Measurements from ENCODE around the gene DISP3. TPM values are rescaled to one million over a fixed set of nuclear protein-coding genes. Genes with fewer than 3 reads are reported as not detected.
"Not testable (repeated sequence)": the region's sequence is repeated elsewhere in the genome, so short reads cannot be mapped to it uniquely, and the experiment has no call there.

The DISP3 gene
- total RNA-seq, 1 donor from 2014 or later, result 179 TPM

DNA sequence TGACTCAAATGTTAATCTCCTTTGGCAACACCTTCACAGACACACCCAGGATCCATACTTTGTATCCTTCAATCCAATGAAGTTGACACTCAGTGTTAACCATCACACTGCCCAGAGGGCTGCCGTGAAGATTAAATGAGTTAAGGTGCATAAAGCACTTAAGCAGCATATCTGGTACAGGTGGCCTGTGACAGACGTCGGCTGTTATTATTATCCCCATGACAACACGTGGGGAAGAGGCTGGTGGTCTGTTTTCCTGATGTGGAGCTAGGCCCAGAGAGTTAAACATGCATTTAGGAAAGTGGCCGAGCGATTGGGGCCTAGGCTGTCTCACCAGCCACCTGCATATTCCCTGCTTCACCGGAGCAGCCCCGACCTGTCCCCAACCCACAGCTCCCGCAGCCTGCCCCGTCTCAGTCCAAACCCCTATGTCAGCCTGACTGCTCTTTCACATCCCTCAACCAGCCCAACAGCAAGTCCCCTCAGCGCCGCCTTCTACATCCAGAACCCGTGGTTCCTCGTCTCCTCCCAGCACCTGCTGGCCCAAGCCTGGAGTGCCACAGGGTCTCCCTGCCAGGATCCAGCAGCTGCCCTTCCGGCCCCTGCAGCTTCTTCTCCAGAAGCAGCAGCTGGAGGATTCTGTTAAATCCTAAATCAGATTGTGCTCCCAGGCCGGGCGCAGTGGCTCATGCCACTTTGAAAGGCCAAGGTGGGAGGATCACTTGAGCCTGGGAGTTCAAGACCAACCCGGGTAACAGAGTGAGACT, 97.3 kb downstream of the DISP3 start:
- peaks cover 3% of the 10 kb centered on the region for H3K9me3 Mint-ChIP-seq (ENCODE audit: unreplicated experiment)
- TF ChIP-seq, protein P1, sequence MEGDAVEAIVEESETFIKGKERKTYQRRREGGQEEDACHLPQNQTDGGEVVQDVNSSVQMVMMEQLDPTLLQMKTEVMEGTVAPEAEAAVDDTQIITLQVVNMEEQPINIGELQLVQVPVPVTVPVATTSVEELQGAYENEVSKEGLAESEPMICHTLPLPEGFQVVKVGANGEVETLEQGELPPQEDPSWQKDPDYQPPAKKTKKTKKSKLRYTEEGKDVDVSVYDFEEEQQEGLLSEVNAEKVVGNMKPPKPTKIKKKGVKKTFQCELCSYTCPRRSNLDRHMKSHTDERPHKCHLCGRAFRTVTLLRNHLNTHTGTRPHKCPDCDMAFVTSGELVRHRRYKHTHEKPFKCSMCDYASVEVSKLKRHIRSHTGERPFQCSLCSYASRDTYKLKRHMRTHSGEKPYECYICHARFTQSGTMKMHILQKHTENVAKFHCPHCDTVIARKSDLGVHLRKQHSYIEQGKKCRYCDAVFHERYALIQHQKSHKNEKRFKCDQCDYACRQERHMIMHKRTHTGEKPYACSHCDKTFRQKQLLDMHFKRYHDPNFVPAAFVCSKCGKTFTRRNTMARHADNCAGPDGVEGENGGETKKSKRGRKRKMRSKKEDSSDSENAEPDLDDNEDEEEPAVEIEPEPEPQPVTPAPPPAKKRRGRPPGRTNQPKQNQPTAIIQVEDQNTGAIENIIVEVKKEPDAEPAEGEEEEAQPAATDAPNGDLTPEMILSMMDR (IDR thresholded peaks at IDR 0.05; ENCODE audit: partially characterized antibody, unreplicated experiment), result no peak
- no peak overlapping the region for H3K27ac Mint-ChIP-seq (ENCODE audit: unreplicated experiment)
- peaks cover 8% of the 10 kb centered on the region for H3K4me1 Mint-ChIP-seq (ENCODE audit: low read depth, unreplicated experiment)
- DNase-seq, result no peak
- peaks cover 2% of the 10 kb centered on the region for H3K27me3 Mint-ChIP-seq (ENCODE audit: unreplicated experiment)
- H3K4me3 Mint-ChIP-seq (ENCODE audit: unreplicated experiment), result no peak overlapping the region
- H3K36me3 Mint-ChIP-seq (ENCODE audit: unreplicated experiment), result no peaks in the 10 kb centered on the region

DNA sequence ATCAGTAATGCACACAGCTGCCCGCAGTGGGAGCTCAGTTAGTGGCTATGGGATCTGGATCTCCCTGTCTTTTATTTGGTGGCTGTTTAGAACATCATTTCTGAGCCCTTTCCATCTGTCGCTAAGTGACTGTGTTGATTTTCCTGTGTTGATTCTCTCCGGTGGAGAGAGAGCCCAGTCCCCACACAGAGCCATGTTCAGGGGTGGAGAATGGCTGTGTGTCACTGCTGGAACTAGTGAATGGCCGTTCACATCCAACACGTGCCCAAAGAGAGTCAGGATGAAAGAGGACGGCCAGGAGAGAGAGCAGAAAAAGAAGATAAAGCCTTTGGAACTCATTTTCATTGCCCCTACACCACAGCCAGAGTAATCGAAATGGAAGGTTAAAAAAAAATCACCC, 99.0 kb downstream of the DISP3 start:
- no peak overlapping the region for H3K4me3 Mint-ChIP-seq (ENCODE audit: unreplicated experiment)
- DNase-seq, result no peak
- H3K9me3 Mint-ChIP-seq (ENCODE audit: unreplicated experiment), result peaks cover 3% of the 10 kb centered on the region
- TF ChIP-seq, protein P1 (IDR thresholded peaks at IDR 0.05; ENCODE audit: partially characterized antibody, unreplicated experiment), result no peak
- H3K4me1 Mint-ChIP-seq (ENCODE audit: low read depth, unreplicated experiment), result peaks cover 3% of the 10 kb centered on the region
- peaks cover 2% of the 10 kb centered on the region for H3K27me3 Mint-ChIP-seq (ENCODE audit: unreplicated experiment)
- H3K27ac Mint-ChIP-seq (ENCODE audit: unreplicated experiment), result no peak overlapping the region
- peaks cover 4% of the 10 kb centered on the region for H3K36me3 Mint-ChIP-seq (ENCODE audit: unreplicated experiment)

DNA sequence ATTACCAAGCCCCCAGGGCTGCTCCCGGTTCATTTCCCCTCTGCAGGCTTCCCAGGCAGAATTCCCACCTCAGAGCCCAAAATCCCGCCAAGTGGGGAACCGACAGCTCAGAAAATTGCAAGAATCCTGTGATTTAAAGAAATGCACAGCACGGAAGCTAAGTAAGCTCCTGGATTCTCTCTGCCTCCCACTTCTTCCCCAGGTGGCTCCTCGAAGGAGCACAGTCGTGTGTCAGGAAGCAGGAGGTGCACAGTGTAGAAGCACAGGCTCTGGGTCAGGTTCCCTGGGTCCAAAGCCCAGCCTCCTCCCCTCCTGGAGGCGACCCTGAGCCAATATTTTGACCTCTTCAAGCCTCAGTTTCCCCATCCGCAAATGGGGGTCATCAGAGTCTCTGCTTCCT, 100.6 kb downstream of the DISP3 start:
- Mint-ChIP-seq H3K4me1 (ENCODE audit: low read depth, unreplicated experiment) (peaks cover 6% of the 10 kb centered on the region), H3K27ac (ENCODE audit: unreplicated experiment) (no peak overlapping the region), H3K9me3 (ENCODE audit: unreplicated experiment) (peaks cover 3% of the 10 kb centered on the region), H3K27me3 (ENCODE audit: unreplicated experiment) (peaks cover 2% of the 10 kb centered on the region), H3K4me3 (ENCODE audit: unreplicated experiment) (no peak overlapping the region), H3K36me3 (ENCODE audit: unreplicated experiment) (peaks cover 4% of the 10 kb centered on the region)
- no peak for DNase-seq
- TF ChIP-seq, protein P1 (IDR thresholded peaks at IDR 0.05; ENCODE audit: partially characterized antibody, unreplicated experiment), result no peak

DNA sequence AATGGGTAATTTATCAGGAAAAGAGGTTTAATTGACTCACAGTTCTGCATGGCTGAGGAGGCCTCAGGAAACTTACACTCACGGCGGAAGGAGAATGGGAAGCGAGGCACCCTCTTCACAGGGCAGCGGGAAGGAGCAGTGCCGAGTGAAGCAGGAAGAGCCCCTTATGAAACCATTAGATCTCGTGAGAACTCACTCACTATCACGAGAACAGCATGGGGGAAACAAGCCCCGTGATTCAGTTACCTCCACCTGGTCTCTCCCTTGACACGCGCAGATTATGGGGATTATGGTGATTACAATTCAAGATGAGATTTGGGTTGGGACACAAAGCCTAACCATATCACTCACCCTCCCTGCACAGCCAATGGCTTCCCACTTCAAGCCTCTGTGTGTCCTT, 101.1 kb downstream of the DISP3 start:
- not testable (repeated sequence) for H3K27ac Mint-ChIP-seq (ENCODE audit: unreplicated experiment); DNase-seq; H3K4me3 Mint-ChIP-seq (ENCODE audit: unreplicated experiment); H3K4me1 Mint-ChIP-seq (ENCODE audit: low read depth, unreplicated experiment); H3K9me3 Mint-ChIP-seq (ENCODE audit: unreplicated experiment); H3K27me3 Mint-ChIP-seq (ENCODE audit: unreplicated experiment); H3K36me3 Mint-ChIP-seq (ENCODE audit: unreplicated experiment)

DNA sequence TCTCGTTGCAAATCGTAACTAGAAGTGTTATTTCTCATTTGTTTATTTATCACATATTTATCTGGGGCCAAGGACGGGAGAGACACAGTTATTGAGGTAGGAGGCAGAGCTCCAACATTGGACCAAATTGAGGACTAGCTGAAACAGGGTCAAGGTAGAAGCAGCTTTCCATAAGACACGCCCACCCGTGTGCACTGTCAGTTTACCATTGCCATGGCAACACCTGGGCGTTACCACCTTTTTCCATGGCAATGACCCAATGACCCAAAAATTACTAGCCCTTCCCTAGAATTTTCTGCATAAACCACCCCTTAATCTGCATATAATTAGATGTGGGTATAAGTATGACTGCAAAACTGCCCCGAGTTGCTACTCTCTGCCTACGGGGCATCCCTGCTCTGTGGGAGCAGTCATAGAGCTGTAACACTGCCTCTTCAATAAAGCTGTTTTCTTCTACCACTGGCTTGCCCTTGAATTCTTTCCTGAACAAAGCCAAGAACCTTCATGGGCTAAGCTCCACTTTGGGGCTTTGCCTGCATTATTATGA, 102.6 kb downstream of the DISP3 start:
- no peak for DNase-seq
- H3K9me3 Mint-ChIP-seq (ENCODE audit: unreplicated experiment), result peaks cover 3% of the 10 kb centered on the region
- H3K4me1 Mint-ChIP-seq (ENCODE audit: low read depth, unreplicated experiment), result peaks cover 19% of the 10 kb centered on the region
- TF ChIP-seq, protein P1 (IDR thresholded peaks at IDR 0.05; ENCODE audit: partially characterized antibody, unreplicated experiment), result no peak
- peaks cover 4% of the 10 kb centered on the region for H3K36me3 Mint-ChIP-seq (ENCODE audit: unreplicated experiment)
- no peak overlapping the region for H3K4me3 Mint-ChIP-seq (ENCODE audit: unreplicated experiment)
- H3K27me3 Mint-ChIP-seq (ENCODE audit: unreplicated experiment), result peaks cover 2% of the 10 kb centered on the region
- no peak overlapping the region for H3K27ac Mint-ChIP-seq (ENCODE audit: unreplicated experiment)
